HepG2 (cell line): ENCODE data around the gene MARVELD3.

Source experiments
- BCL3 ChIP-seq: sonication (generic); formaldehyde crosslinking; IDR thresholded peaks from 2 replicates; pipeline ENCODE4 v1.5.1; 2020; ENCODE audit warnings: mild to moderate bottlenecking, missing genetic modification reagents, moderate library complexity
- NPAS2 ChIP-seq: sonication (generic); formaldehyde crosslinking; IDR thresholded peaks from 2 replicates; pipeline ENCODE4 v1.8.0; 2022; ENCODE audit warnings: mild to moderate bottlenecking, missing genetic modification reagents, borderline replicate concordance
- ZNF205 ChIP-seq: IDR thresholded peaks from 2 replicates; pipeline ENCODE4 v1.6.1; 2018; ENCODE audit warnings: missing biosample characterization, missing genetic modification reagents
- ZNF292 ChIP-seq: sonication (generic); formaldehyde crosslinking; IDR thresholded peaks from 2 replicates; pipeline ENCODE4 v1.8.1; 2022; ENCODE audit warnings: mild to moderate bottlenecking, low read depth, missing genetic modification reagents, borderline replicate concordance

DNA sequence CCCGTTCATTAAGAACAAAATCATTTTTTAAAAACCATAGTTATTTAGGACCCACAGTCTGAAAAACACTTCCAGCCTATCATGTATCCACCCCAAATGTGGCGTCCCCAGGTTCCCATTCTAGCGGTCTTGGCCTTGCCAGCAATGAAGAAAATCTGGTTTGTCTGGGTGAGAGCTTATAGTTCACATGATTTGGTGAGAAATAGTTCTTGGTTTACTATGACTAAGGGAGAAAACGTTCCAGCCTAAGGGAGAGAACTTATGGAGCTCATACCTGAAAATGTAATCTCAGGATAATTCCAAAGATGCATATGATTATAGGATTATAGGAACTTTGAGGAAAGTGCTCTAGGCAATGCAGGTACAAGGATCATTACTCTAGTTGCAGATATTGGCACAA lies 4.8 kb downstream of the MARVELD3 start:
- TF ChIP-seq ZNF292 (no peak), BCL3 (CRISPR knock-in tag) (no peak), ZNF205 (no peak), NPAS2 (CRISPR knock-in tag) (no peak)
